Islet precursor cell (in vitro differentiated cells): Measurements from ENCODE around the gene GUCA2A.

Experiments
- DNase-seq: peaks from one replicate; pipeline ENCODE4 v3.0.0-alpha.2; 2018

GUCA2A gene

GRCh38 chr1:42152907-42153600 is 11.5 kb downstream of the GUCA2A start, which contains the start of gene GUCA2B:
TSS of gene GUCA2B (plus strand) at chr1:42153410. CDS start at chr1:42153451, 41 bp downstream.
- no peak for DNase-seq

DNA sequence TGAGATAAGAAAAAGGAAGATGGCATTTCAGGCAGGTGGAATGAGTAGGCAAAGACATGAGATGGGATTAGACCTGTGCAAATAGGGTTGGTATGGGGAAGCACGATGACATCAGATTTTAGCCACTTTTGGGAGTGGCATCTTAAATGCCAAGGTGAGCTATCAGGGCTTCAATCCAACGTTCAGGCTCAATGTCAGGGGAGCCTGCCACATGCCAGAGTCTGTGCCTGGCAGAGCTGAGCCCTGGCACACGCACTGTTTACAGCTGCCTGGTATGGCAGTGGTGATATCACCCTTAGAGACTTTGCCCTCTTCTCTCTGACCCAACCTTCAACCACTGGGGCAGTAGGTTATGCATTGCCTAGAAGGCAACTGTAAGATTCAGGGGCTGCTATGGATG is 12.4 kb downstream of the GUCA2A start:
- DNase-seq: no peak

- DNase-seq: peak; percentile 25
Measured at GRCh38 chr1:42150651-42151050, 13.9 kb downstream of the GUCA2A start.

- DNase-seq: no peak
Measured at GRCh38 chr1:42148166-42148565, 16.4 kb downstream of the GUCA2A start.

DNA sequence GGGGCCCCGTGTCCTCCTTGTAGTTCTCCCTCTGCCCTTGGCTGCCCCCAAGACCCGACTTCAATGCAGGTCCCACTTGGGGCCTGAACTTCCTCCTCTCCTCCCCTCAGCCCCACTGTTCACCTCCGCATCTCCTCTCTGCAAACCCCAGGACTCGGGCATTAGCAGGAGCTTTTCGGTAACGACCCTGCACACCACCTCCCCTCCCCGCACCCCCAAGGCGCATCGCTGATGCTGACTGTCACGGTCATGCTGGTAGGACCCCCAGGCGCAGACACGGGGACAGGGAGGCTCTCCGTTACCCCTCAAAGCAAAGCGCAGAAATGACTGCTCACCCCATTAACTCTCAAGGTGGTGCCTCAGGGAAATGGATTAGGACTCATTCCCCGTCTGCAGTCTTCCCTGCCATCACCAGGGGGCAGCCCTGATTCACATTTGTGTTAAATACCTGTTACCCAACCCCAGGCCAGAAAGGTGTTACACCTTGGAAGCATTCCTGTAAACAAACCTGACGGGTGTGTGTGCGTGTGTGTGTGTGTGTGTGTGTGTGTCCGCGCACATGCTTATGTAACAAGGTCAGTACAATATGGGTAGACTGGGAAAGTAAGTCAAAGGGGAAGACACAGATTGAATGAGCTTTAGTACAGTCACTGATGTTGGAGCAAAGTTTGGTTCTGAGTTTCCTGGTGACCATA is 17.8 kb downstream of the GUCA2A start:
- DNase-seq: peak; percentile 88

DNA sequence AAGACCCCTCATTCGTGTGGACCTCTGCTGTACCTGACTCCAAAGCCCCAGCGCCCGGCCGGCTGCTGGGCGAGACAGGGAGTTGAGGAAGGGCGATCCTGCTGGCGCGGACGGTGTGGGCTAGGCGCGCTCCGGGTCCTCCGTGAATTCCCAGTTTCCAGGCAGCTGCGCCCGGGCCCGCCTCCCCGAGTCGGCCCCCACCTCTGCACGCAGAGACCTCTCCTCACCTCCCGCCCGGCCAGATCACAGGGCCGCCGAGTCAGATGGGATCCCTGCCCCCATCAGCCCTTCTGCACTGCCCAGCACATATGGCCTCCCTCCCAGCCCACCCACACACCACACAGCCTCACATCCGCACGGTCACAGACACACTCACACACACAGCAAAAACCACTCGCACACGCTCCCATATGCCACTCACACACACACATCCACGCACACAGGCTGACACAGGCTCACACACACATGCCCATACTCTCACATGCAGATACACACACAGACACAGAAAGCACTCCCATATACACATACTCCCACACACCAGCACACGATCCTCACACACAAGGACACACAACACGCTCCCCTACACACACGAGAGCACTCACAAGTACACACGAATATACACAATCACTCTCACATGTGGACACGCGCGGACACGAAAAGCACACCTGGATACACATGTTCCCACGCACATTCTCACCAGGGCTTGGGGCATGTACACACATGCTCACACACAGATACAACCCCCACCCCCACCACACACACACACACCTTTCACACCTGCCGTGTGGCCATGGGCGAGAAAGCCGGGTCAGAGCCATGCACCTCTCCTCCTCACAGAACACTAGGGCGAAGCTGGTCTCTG is 18.6 kb downstream of the GUCA2A start:
- no peak for DNase-seq

- no peak for DNase-seq
Measured at GRCh38 chr1:42145389-42145716, 19.2 kb downstream of the GUCA2A start.

DNA sequence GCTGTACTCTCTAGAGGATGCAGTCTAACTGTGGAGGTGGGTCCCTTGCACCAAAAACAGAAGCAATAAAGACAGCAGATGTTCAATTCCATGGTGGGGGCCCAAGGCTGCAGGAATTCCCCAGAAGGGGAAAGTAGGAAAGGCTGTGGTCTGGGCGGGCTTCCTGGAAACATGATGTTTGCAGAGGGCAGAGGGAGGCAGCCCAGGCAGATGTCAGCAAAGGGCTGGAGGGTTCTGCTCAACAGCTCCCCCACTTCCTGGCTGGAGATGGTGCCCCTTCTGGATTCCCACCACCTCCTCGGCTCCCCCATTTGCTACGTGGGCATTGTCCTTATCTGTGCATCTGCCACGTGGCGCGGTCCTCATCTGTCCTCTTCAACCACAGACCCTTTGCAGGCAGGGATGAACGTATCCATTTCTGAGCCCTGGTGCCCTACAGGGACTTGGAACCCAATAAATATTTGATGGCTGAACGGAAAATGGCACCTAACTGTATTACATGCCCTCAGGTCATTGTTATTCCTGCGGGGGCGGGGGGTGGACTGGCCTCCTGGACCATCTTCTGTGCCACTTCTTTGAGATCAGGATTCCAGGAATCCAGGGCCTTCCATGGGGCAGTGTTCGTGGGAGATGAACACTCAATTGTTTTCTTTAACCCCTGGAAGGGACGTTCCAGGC is 19.7 kb downstream of the GUCA2A start:
- DNase-seq: no peak

DNA sequence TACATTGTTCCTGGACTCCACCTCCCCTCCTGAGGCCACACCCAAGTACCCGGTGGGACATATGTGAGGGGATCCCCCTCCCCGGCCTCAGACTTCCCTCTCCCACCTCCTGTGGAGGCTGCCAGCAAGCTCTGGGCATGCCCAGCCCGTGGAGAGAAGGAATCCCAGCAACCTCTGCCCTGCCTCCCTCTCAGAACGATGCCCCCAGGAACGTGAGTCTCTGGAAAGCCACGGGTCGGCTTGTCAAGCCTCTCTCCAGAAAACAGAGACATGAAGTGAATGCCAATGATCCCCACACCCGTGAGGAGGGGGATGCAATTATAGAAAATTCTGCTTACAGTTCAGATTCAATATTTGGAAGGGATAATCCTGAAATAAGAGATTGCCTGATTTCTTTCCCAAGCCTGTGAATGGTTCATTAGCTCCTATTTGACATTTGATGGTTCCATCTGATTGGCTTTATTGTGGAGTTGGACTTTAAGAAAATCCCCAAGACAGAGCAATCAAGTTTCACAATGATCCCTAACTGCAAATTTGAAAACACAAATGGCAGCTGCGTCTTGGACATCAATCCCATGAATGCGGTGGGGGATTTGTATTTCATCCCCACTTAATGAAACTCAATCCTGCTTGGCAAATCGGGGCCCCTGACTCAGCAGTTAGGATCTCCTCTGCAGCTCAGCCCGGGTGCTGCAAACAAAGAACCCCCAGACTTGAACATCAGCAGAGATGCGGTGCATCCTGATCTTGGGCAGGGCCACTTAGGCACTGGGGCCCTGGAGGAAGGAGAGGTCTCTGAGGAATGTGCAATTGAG is 20.4 kb downstream of the GUCA2A start:
- no peak for DNase-seq

- no peak for DNase-seq
Measured at GRCh38 chr1:42142894-42143675, 21.5 kb downstream of the GUCA2A start.

DNA sequence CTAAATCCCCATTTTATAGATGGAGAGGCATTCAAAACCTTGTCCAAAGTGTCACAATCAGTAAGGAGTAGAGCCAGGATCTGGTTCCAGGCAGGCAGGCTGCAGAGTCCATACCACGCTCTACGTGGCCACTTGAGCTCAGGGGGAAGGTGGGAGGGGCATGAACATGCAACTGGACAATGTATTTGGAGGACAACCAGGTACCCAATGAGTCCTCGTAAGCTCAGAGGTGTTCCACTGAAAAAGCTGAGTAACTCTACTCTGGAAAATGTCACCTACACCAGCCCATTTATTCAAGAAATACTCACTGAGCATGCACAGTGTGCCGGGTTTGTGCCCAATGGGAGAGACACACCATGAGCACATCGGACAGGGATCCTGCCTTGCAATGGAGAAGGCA is 22.6 kb downstream of the GUCA2A start:
- no peak for DNase-seq

DNA sequence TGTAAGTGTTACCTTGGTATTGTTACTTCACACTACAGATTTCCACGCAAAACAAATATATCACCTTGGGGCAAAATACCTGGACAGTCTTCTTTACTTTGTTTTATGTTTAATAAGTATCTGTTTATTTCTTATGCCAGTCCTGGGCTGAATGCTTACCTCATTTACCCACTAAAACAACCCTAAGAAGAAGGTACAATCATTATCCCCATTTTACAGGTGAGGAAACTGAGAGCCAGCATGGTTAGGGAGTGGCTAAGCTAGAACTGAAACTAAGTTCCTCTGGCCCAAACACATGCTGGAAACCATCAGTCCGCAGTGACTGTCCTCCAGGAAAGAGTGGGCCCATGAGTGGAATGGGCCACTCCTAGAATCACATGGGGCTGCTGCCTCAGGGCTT is 24.4 kb downstream of the GUCA2A start:
- DNase-seq: no peak

DNA sequence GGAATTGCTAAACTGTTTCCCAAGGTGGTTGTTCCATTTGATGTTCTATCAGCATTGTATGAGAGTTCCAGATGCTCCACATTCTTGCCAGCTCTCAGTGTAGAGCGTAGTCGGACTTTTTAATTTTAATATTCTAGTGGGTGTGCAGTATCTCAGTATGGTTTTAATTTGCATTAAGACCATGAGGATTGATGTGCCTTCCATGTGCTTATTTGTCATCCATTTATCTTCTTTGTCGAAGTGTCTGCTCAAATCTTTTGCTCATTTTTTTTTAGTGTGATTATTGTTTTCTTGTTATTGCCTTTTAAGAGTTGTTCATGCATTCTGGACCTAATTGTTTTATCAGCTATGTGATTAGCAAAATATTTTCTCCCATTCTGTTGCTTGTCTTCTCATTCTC is 25.1 kb downstream of the GUCA2A start:
- no peak for DNase-seq

DNA sequence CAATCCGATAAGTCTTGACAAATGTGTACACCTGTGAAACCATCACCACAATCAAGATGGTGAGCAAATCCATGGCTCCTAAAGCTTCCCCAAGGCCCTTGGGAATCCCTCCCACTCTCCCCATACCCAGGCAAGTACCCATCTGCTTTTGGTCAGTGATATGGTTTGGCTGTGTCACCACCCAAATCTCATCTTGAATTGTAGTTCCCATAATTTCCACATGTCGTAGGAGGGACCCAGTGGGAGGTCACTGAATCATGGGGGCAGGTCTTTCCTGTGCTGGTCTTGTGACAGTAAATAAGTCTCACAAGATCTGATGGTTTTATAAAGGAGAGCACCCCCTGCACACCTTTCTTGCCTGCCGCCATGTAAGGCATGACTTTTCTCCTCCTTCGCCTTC is 26.0 kb downstream of the GUCA2A start:
- no peak for DNase-seq

DNA sequence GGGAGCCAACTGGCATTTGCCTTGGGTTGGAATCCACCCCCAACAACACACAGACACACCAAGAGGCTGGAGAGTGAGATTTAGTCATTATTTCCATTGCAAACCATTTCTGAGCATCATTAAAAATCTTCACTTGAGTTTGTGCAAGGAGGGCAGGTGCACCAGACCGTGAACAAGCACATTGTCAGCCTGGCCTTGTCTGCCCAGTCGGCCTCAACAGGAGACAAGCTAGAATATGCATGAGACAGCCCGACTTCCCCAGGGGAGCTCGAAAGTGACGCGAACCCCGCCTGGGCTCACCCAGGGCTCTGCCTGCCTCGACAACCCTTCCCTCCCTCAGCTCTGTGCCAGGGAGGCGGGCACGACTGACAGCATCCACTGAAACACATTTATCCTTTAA is 26.8 kb downstream of the GUCA2A start:
- no peak for DNase-seq

DNA sequence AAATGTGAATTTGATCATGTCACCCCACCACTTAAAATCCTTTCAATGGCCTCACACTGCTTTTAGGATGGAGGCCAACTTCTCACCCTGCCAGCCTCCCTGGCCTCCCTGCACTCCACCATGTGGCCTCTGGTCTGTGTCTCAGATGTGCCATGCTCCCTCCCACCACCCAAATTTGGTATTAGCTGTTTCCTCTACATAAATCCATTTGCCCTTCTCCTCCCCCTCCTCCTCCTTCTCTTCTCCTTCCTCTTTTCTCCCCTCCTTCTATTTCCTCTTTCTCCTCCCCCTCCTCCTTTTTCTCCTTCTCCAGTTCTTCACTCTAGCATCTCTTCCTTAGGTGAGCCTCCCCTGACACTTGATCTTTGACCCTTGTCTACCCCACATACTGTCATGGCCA is 28.1 kb downstream of the GUCA2A start:
- no peak for DNase-seq

DNA sequence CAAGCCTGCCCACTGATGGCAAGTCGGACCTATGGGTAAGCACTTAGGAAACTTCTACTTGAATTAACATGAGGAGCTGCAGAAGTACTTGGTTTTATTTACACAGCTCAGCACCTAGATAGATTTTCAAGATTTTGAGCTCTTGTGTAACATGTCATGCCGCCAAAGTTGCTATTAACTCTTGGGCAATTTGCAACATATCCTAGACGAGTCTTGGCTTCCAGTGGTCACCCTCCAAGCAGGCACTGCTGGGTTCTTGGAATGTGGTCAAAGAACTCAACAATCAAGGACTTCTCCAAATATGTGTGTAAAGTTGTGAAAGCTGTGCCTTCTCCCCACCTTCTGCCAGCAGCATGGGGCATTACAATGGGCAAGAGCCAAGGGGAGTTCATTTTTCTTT is 29.1 kb downstream of the GUCA2A start:
- DNase-seq: no peak

GRCh38 chr1:42133809-42134526 is 30.6 kb downstream of the GUCA2A start:
- no peak for DNase-seq

- no peak for DNase-seq
Measured at GRCh38 chr1:42133390-42133789, 31.2 kb downstream of the GUCA2A start.

GRCh38 chr1:42130061-42130660 is 34.4 kb downstream of the GUCA2A start:
- no peak for DNase-seq
